GM12878 (cell line): Measurements from ENCODE around the gene FLNC. TPM values are rescaled to one million over a fixed set of nuclear protein-coding genes. Genes with fewer than 3 reads are reported as not detected.

ENCODE experiments used
- ATAC-seq: fragments of 200-7000 bp; cut with Tn5 transposase; 3 replicates; pipeline ENCODE4 v1.9.1; 2020; ENCODE audit warnings: mild to moderate bottlenecking, moderate library complexity
- BruUV-seq: library from RNA; stranded (reverse); fragments of 400-500 nt; replicated peaks from 2 replicates; lab custom pipeline; 2021; lab: Mats Ljungman, UMichigan
- CTCF ChIA-PET: fragments of 300-600 bp; sonication (Branson Sonifier 250); formaldehyde crosslinking; extraction: SDS; loops from one replicate; lab custom pipeline; 2021; ENCODE audit warnings: inconsistent platforms; lab: Yijun Ruan, JAX
- POLR2A ChIA-PET: fragments of 350-600 bp; formaldehyde crosslinking; extraction: SDS; loops from one replicate; lab custom pipeline; 2021; ENCODE audit warnings: inconsistent platforms; lab: Charles Lee
- RAD21 ChIA-PET: fragments of 300-600 bp; sonication (Branson Sonifier 250); formaldehyde crosslinking; loops from one replicate; lab custom pipeline; 2023; ENCODE audit warnings: antibody characterized with exemption; ENCODE audit not compliant: unreplicated experiment; lab: Charles Lee
- SMC1A ChIA-PET: fragments of 300-600 bp; sonication (Branson Sonifier 250); formaldehyde crosslinking; loops from one replicate; lab custom pipeline; 2023; ENCODE audit not compliant: unreplicated experiment, uncharacterized antibody; lab: Charles Lee
- DNase-seq: peaks from one replicate; pipeline ENCODE4 v3.0.0-alpha.2; 2011; ENCODE audit warnings: low read depth, low spot score
- FAIRE-seq: peaks from 3 replicates; lab custom pipeline; 2011; peaks lifted over from hg19 to GRCh38; lab: Jason Lieb, UNC
- H2AFZ ChIP-seq: 2 replicates; pipeline ENCODE4 v1.6.0; 2011; ENCODE audit warnings: low read depth, low read length, control low read depth; ENCODE audit not compliant: control insufficient read depth
- H3K27ac ChIP-seq: 2 replicates; pipeline ENCODE4 v1.5.1; 2011; ENCODE audit warnings: control low read depth; ENCODE audit not compliant: control insufficient read depth, insufficient read depth
- H3K27me3 ChIP-seq, 2 experiments: replicated peaks in 1 of 2; 2 replicates each; pipeline versions ENCODE4 v1.6.0 to v1.6.1; 2011; ENCODE audit warnings: low read length in 1 of 2; ENCODE audit not compliant: control insufficient read depth in 2 of 2, insufficient read depth in 2 of 2
- H3K36me3 ChIP-seq, 2 experiments: 2 replicates each; pipeline ENCODE4 v1.5.1; 2011; ENCODE audit warnings: low read length in 1 of 2; ENCODE audit not compliant: control insufficient read depth in 2 of 2, insufficient read depth in 2 of 2
- H3K4me1 ChIP-seq: 2 replicates; pipeline ENCODE4 v1.6.1; 2011; ENCODE audit warnings: mild to moderate bottlenecking, low read length, moderate library complexity, mixed read lengths; ENCODE audit not compliant: control insufficient read depth, insufficient read depth
- H3K4me2 ChIP-seq: 2 replicates; pipeline ENCODE4 v1.6.0; 2011; ENCODE audit warnings: control low read depth; ENCODE audit not compliant: control insufficient read depth, insufficient read depth
- H3K4me3 ChIP-seq: fragments of 200-600 bp; sonication (generic); 2 replicates; pipeline ENCODE4 v1.5.1; 2016
- H3K79me2 ChIP-seq: 2 replicates; pipeline ENCODE4 v1.6.0; 2011; ENCODE audit warnings: low read length; ENCODE audit not compliant: control insufficient read depth, insufficient read depth
- H3K9ac ChIP-seq: 2 replicates; pipeline ENCODE4 v1.8.0; 2011; ENCODE audit warnings: low read length, control low read depth, mixed read lengths; ENCODE audit not compliant: control insufficient read depth, insufficient read depth
- H3K9me3 ChIP-seq: replicated peaks from 3 replicates; pipeline ENCODE4 v1.5.1; 2011; ENCODE audit warnings: mild to moderate bottlenecking, low read length; ENCODE audit not compliant: control insufficient read depth, insufficient read depth
- H4K20me1 ChIP-seq: 2 replicates; pipeline ENCODE4 v1.6.0; 2011; ENCODE audit not compliant: control insufficient read depth, insufficient read depth
- HDGF ChIP-seq: fragments of 450-650 bp; IDR thresholded peaks from 2 replicates; pipeline ENCODE4 v1.6.1; 2016; ENCODE audit warnings: antibody characterized with exemption
- MAX ChIP-seq: IDR thresholded peaks from 2 replicates; pipeline ENCODE4 v1.6.1; 2012; ENCODE audit warnings: low read depth, low read length, improper control_type of control experiment
- NFYB ChIP-seq: IDR thresholded peaks from 2 replicates; pipeline ENCODE4 v1.6.1; 2011; ENCODE audit warnings: low read depth, mild to moderate bottlenecking, low read length, improper control_type of control experiment, moderate library complexity; ENCODE audit not compliant: insufficient read depth
- SMC3 ChIP-seq: IDR thresholded peaks from 2 replicates; pipeline ENCODE4 v1.6.1; 2011; ENCODE audit warnings: low read length, improper control_type of control experiment, borderline replicate concordance
- SP1 ChIP-seq: IDR thresholded peaks from one replicate; pipeline ENCODE4 v1.6.1; 2011; ENCODE audit warnings: low read depth, low read length
- TBL1XR1 ChIP-seq: IDR thresholded peaks from 2 replicates; pipeline ENCODE4 v1.6.1; 2012; ENCODE audit warnings: low read depth, low read length, improper control_type of control experiment
- YBX1 ChIP-seq: fragments of 450-650 bp; IDR thresholded peaks from 2 replicates; pipeline ENCODE4 v1.6.1; 2016; ENCODE audit warnings: antibody characterized with exemption
- ZNF217 ChIP-seq: fragments of 450-650 bp; IDR thresholded peaks from 2 replicates; pipeline ENCODE4 v1.6.1; 2017; ENCODE audit warnings: antibody characterized with exemption, mild to moderate bottlenecking
- ZNF24 ChIP-seq: fragments of 450-650 bp; IDR thresholded peaks from 2 replicates; pipeline ENCODE4 v1.6.1; 2017; ENCODE audit warnings: antibody characterized with exemption, mild to moderate bottlenecking
- WGBS: methylation state at CpG from one replicate; pipeline ENCODE4 v1.1.6; 2016; ENCODE audit warnings: low lambda C conversion rate; ENCODE audit not compliant: insufficient replicate concordance, insufficient coverage; ENCODE audit errors: missing lambda C conversion rate; 5-methylcytosine and 5-hydroxymethylcytosine counted together
- in situ Hi-C: fragments of 300-500 bp; cut with MboI; formaldehyde crosslinking; loops from 9 replicates; pipeline ENCODE4 v1.14.3; 2018; ENCODE audit warnings: mixed read lengths
- intact Hi-C: fragments of 100-400 bp; cut with micrococcal nuclease; formaldehyde crosslinking; loops from one replicate; pipeline ENCODE4 v1.14.2; 2022; ENCODE audit not compliant: unreplicated experiment
- polyA plus RNA-seq, 11 experiments: library from polyadenylated mRNA; depleted of rRNA in 4 of 11; unstranded in 6 of 11; stranded (reverse) in 5 of 11; fragments of >200 nt; fragmentation: Nextera tagmentation in 4 of 11; fragmentation: Illumina TruSeq in 1 of 11; extraction: Ambion mirVana in 4 of 11; extraction: Trizol in 1 of 11; gene quantifications; 1 replicate in 1 of 11; 2 replicates in 10 of 11; pipeline versions ENCODE4 v1.2.1 to v1.2.3, GENCODE V29; 2011 to 2016; ENCODE audit warnings: inconsistent platforms in 2 of 11, missing spikeins in 2 of 11, low read depth in 1 of 11
- total RNA-seq, 4 experiments: library from RNA; depleted of rRNA in 3 of 4; stranded (reverse); fragments of >200 nt in 3 of 4; fragmentation: Illumina TruSeq in 1 of 4; extraction: Trizol in 1 of 4; gene quantifications; 2 replicates each; pipeline versions ENCODE4 v1.2.1 to v1.2.3, GENCODE V29; 2013 to 2021

The FLNC gene
- total and polyA plus RNA-seq, 10 of the 15 experiments (the other 5 are each of a cell fraction or from before 2014, with no cell fraction given), result 0.01 to 0.21 (median 0.06) TPM; not detected in 3

GRCh38 chr7:128876586-128876977, 46.4 kb downstream of the FLNC start:
- Histone ChIP-seq H3K4me1 (no peaks in the 10 kb centered on the region), H3K27me3 (no peaks in the 10 kb centered on the region), H3K9me3 (no peaks in the 10 kb centered on the region), H3K79me2 (no peaks in the 10 kb centered on the region), H3K4me2 (no peak overlapping the region), H2AFZ (no peak overlapping the region), H3K9ac (no peak overlapping the region), H3K4me3 (no peak overlapping the region), H3K27ac (no peak overlapping the region), H4K20me1 (no peaks in the 10 kb centered on the region), H3K36me3 (no peaks in the 10 kb centered on the region)
- in situ Hi-C loops, result no loop called here
- ChIA-PET RAD21 (no interaction called here), POLR2A (no interaction called here), CTCF (no interaction called here), SMC1A (no interaction called here)
- 78% methylated on average over 5 of the region's 5 CpGs for whole genome bisulfite sequencing
- ATAC-seq, result no peak
- TF ChIP-seq ZNF217 (no peak), MAX (no peak), NFYB (no peak), HDGF (no peak), SP1 (no peak), YBX1 (no peak), TBL1XR1 (no peak), SMC3 (no peak), ZNF24 (no peak)
- FAIRE-seq, result no peak
- intact Hi-C loops, result no loop called here
- BruUV-seq, result no TSS peak
- no peak for DNase-seq
